OCI-LY1 (cell line): ENCODE measurements around the gene ADD1.

Experiments
- H2AFZ ChIP-seq: fragments of 200-600 bp; sonication (generic), shearing (Covaris generic); 2 replicates; pipeline ENCODE4 v1.6.0; 2014; ENCODE audit warnings: antibody characterized with exemption, mild to moderate bottlenecking, low read length
- H3F3A ChIP-seq: fragments of 200-600 bp; sonication (generic), shearing (Covaris generic); 2 replicates; pipeline ENCODE4 v1.6.0; 2014; ENCODE audit warnings: mild to moderate bottlenecking, antibody characterized with exemption, low read length, moderate library complexity; ENCODE audit not compliant: insufficient read depth
- H3K27ac ChIP-seq: fragments of 200-600 bp; sonication (generic); 2 replicates; pipeline ENCODE4 v1.5.1; 2014; ENCODE audit warnings: low read length, mixed run types, mild to moderate bottlenecking, low read depth; ENCODE audit not compliant: poor library complexity, severe bottlenecking
- H3K27me3 ChIP-seq: fragments of 200-600 bp; sonication (generic); 2 replicates; pipeline ENCODE4 v1.6.0; 2014; ENCODE audit warnings: antibody characterized with exemption, mild to moderate bottlenecking, low read length, moderate library complexity; ENCODE audit not compliant: insufficient read depth
- H3K36me3 ChIP-seq: fragments of 200-600 bp; sonication (generic); 2 replicates; pipeline ENCODE4 v1.6.1; 2014; ENCODE audit warnings: mild to moderate bottlenecking, antibody characterized with exemption, low read length, moderate library complexity, mixed read lengths; ENCODE audit not compliant: insufficient read depth
- H3K4me1 ChIP-seq: fragments of 200-600 bp; sonication (generic); 2 replicates; pipeline ENCODE4 v1.5.1; 2014; ENCODE audit warnings: mild to moderate bottlenecking, low read length, moderate library complexity; ENCODE audit not compliant: insufficient read depth, severe bottlenecking
- H3K4me2 ChIP-seq: fragments of 200-600 bp; sonication (generic), shearing (Covaris generic); 2 replicates; pipeline ENCODE4 v1.6.1; 2014; ENCODE audit warnings: low read length
- H3K4me3 ChIP-seq: fragments of 200-600 bp; sonication (generic); 2 replicates; pipeline ENCODE4 v1.5.1; 2014; ENCODE audit warnings: low read length, low read depth, mild to moderate bottlenecking, mixed read lengths; ENCODE audit not compliant: poor library complexity, severe bottlenecking
- H3K79me2 ChIP-seq: fragments of 200-600 bp; shearing (Covaris generic); 2 replicates; pipeline ENCODE4 v1.6.1; 2016; ENCODE audit warnings: mixed run types, low read length, mixed read lengths; ENCODE audit not compliant: insufficient read depth
- H3K9ac ChIP-seq: fragments of 200-600 bp; sonication (generic), shearing (Covaris generic); 2 replicates; pipeline ENCODE4 v1.6.1; 2014; ENCODE audit warnings: mild to moderate bottlenecking, low read length, mixed read lengths
- H3K9me2 ChIP-seq: fragments of 200-600 bp; sonication (generic), shearing (Covaris generic); 2 replicates; pipeline ENCODE4 v1.6.1; 2014; ENCODE audit warnings: low read depth, mild to moderate bottlenecking, low read length, mixed read lengths
- H3K9me3 ChIP-seq: fragments of 200-600 bp; shearing (Covaris generic); 2 replicates; pipeline ENCODE4 v1.6.1; 2014; ENCODE audit warnings: low read length, mixed read lengths
- H4K20me1 ChIP-seq: fragments of 200-600 bp; sonication (generic), shearing (Covaris generic); 2 replicates; pipeline ENCODE4 v1.6.0; 2016; ENCODE audit warnings: mild to moderate bottlenecking, low read length; ENCODE audit not compliant: insufficient read depth
- CTCF ChIP-seq: fragments of 200-600 bp; sonication (generic), shearing (Covaris generic); IDR thresholded peaks from 2 replicates; pipeline ENCODE4 v1.5.1; 2017; ENCODE audit warnings: mild to moderate bottlenecking, antibody characterized with exemption, low read length, moderate library complexity, mixed read lengths
- EZH2 ChIP-seq: fragments of 200-600 bp; sonication (generic), shearing (Covaris generic); IDR thresholded peaks from 2 replicates; pipeline ENCODE4 v1.8.0; 2017; ENCODE audit warnings: borderline replicate concordance, mixed run types, mild to moderate bottlenecking, antibody characterized with exemption, low read length, moderate library complexity, mixed read lengths

ADD1 gene

GRCh38 chr4:2827071-2827873 lies 16.4 kb upstream of the ADD1 start:
- Histone ChIP-seq H3K27ac (no peak overlapping the region), H3K4me3 (no peak overlapping the region), H3K79me2 (no peaks in the 10 kb centered on the region), H3K9me3 (no peaks in the 10 kb centered on the region), H3K9me2 (no peaks in the 10 kb centered on the region), H3K36me3 (no peaks in the 10 kb centered on the region), H3F3A (no peaks in the 10 kb centered on the region), H3K4me1 (peaks cover under 1% of the 10 kb centered on the region), H3K27me3 (no peaks in the 10 kb centered on the region), H2AFZ (no peak overlapping the region), H4K20me1 (no peaks in the 10 kb centered on the region), H3K9ac (no peak overlapping the region), H3K4me2 (no peak overlapping the region)
- TF ChIP-seq EZH2 (no peak), CTCF (no peak)

DNA sequence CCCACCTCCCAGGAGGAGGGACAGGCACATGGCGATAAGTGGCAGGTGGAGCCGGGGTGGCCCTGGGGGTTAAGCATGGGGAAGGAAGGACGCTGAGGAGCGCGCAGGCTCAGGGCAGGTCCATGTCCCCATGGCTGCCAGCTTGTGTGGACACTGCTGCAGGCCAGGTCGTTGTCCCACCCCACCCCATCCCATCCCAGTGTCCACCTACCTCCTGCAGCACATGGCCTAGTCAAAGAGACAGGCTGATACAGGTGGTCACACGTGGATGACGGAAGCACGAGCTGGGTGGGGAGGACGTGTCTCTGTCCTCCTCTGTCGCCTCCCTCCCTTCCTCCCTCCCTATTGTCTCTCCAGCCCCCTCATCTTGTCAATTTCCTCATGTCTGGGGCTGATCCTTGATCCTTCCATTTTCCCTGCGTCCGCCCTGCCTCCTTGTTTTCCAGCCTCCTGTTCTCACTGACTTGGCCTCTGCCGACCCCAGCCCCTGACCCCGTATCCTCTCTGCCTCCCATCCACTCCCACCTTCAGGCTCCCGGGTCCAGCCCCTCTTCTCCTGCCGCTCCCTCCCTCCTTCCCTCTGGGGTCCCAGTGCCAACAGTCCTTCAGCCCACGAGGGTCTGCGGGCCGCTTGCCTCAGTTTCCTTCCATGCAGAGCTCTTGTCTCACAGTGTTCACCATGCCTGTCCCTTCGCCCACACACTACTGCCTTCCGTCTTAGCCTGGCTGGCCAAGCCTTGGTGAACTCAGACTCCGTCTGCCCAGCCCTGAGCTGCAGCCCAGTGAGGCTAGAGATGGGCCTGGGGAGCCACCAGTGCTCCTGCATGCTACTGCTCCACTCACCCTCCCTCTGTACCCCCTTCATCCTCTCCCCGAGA lies 15.5 kb upstream of the ADD1 start:
- Histone ChIP-seq H3K4me1 (peaks cover 8% of the 10 kb centered on the region), H3F3A (no peaks in the 10 kb centered on the region), H3K9me2 (no peaks in the 10 kb centered on the region), H3K36me3 (no peaks in the 10 kb centered on the region), H3K27me3 (no peaks in the 10 kb centered on the region), H3K27ac (no peak overlapping the region), H3K4me2 (no peak overlapping the region), H2AFZ (no peak overlapping the region), H3K9me3 (no peaks in the 10 kb centered on the region), H3K9ac (no peak overlapping the region), H4K20me1 (no peaks in the 10 kb centered on the region), H3K4me3 (no peak overlapping the region), H3K79me2 (no peaks in the 10 kb centered on the region)
- TF ChIP-seq EZH2 (no peak), CTCF (no peak)

DNA sequence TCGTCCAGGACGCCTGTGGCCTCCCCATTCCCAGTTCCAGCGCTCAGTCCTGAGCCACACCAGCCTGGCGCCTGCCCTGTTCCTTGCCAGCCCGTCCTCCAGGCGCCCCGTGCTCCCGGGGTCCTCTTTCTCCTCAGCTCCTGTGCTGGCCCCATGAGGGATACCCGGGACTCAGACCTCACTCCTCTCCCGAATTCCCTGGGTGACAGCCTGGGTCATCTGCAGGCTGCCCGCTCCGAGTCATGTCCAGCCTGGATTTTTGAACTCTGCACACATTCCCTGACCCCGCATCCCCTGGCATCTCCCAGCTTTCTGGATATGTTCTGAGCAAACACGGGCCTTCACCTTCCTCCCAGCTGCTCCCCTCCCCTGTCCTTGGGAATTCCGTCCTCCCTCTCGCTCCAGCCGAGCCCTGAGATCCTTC lies 14.9 kb upstream of the ADD1 start:
- Histone ChIP-seq H3K4me1 (peaks cover 8% of the 10 kb centered on the region), H3K4me2 (no peak overlapping the region), H4K20me1 (no peaks in the 10 kb centered on the region), H3F3A (no peaks in the 10 kb centered on the region), H3K27me3 (no peaks in the 10 kb centered on the region), H3K36me3 (no peaks in the 10 kb centered on the region), H3K9me3 (no peaks in the 10 kb centered on the region), H2AFZ (no peak overlapping the region), H3K27ac (no peak overlapping the region), H3K9me2 (no peaks in the 10 kb centered on the region), H3K4me3 (no peak overlapping the region), H3K9ac (no peak overlapping the region), H3K79me2 (no peaks in the 10 kb centered on the region)
- TF ChIP-seq EZH2 (no peak), CTCF (no peak)
